MM.1S (cell line): Measurements from ENCODE around the gene ZKSCAN1.

Experiments used
- EZH2 ChIP-seq: fragments of 300-600 bp; sonication (generic); optimal IDR thresholded peaks from 2 replicates; pipeline ENCODE3; 2017; ENCODE audit warnings: low read depth, mild to moderate bottlenecking, antibody characterized with exemption, low read length, mixed read lengths
- EZH2phosphoT487 ChIP-seq: fragments of 300-600 bp; sonication (generic); IDR thresholded peaks from 2 replicates; pipeline ENCODE4 v1.6.1; 2018; ENCODE audit warnings: antibody characterized with exemption, low read length
- TF ChIP-seq, protein P1 (sequence below): fragments of 300-600 bp; sonication (generic); IDR thresholded peaks from 2 replicates; pipeline ENCODE4 v1.5.1; 2016; ENCODE audit warnings: antibody characterized with exemption, low read length, mixed read lengths

DNA sequence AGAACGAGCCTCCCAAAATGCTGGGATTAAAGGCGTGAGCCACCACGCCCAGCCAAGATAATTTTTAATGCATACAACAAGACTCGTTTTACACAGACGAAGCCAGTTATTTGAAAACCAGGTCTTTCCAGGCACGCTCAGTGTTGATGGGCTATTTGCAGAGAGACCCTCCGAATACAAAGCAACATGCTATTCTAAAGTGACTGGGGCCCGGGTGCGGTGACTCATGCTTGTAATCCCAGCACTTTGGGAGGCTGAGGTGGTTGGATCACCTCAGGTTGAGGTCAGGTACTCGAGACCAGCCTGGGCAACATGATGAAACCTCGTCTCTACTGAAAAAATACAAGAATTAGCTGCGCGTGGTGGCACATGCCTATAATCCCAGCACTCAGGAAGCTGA, 38.8 kb upstream of the ZKSCAN1 start:
- TF ChIP-seq, protein P1, sequence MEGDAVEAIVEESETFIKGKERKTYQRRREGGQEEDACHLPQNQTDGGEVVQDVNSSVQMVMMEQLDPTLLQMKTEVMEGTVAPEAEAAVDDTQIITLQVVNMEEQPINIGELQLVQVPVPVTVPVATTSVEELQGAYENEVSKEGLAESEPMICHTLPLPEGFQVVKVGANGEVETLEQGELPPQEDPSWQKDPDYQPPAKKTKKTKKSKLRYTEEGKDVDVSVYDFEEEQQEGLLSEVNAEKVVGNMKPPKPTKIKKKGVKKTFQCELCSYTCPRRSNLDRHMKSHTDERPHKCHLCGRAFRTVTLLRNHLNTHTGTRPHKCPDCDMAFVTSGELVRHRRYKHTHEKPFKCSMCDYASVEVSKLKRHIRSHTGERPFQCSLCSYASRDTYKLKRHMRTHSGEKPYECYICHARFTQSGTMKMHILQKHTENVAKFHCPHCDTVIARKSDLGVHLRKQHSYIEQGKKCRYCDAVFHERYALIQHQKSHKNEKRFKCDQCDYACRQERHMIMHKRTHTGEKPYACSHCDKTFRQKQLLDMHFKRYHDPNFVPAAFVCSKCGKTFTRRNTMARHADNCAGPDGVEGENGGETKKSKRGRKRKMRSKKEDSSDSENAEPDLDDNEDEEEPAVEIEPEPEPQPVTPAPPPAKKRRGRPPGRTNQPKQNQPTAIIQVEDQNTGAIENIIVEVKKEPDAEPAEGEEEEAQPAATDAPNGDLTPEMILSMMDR, result no peak
- TF ChIP-seq EZH2phosphoT487 (no peak), EZH2 (no peak)
